Neutrophil (primary cell): ENCODE measurements around the gene ZNF628.

ENCODE experiments used
- H3K27ac ChIP-seq: fragments of 200-600 bp; sonication (generic); 2 replicates; pipeline ENCODE4 v1.5.1; 2016; ENCODE audit warnings: mild to moderate bottlenecking, moderate library complexity
- H3K27me3 ChIP-seq: fragments of 200-600 bp; sonication (generic); 2 replicates; pipeline ENCODE4 v1.6.0; 2016; ENCODE audit warnings: mild to moderate bottlenecking
- H3K36me3 ChIP-seq: fragments of 200-600 bp; sonication (generic); 2 replicates; pipeline ENCODE4 v1.5.1; 2017
- H3K4me1 ChIP-seq, 2 experiments: fragments of 200-600 bp in 1 of 2; sonication (generic) in 1 of 2; 1 replicate in 1 of 2; 2 replicates in 1 of 2; pipeline versions ENCODE4 v1.5.1 to v1.6.1; 2013 to 2016; ENCODE audit warnings: low read depth in 1 of 2, low read length in 1 of 2, mild to moderate bottlenecking in 1 of 2, moderate library complexity in 1 of 2; ENCODE audit not compliant: control insufficient read depth in 1 of 2, insufficient read depth in 1 of 2
- H3K4me3 ChIP-seq, 2 experiments: fragments of 200-600 bp in 1 of 2; sonication (generic) in 1 of 2; 1 replicate in 1 of 2; 2 replicates in 1 of 2; pipeline ENCODE4 v1.5.1; 2013 to 2016; ENCODE audit warnings: low read depth in 1 of 2, low read length in 1 of 2, mild to moderate bottlenecking in 1 of 2, moderate library complexity in 1 of 2
- H3K9me3 ChIP-seq: fragments of 200-600 bp; sonication (generic); 2 replicates; pipeline ENCODE4 v1.5.1; 2016
- TF ChIP-seq, protein P1 (sequence below): fragments of 200-600 bp; sonication (generic); IDR thresholded peaks from 2 replicates; pipeline ENCODE4 v1.5.1; 2016; ENCODE audit warnings: antibody characterized with exemption

Gene ZNF628

DNA sequence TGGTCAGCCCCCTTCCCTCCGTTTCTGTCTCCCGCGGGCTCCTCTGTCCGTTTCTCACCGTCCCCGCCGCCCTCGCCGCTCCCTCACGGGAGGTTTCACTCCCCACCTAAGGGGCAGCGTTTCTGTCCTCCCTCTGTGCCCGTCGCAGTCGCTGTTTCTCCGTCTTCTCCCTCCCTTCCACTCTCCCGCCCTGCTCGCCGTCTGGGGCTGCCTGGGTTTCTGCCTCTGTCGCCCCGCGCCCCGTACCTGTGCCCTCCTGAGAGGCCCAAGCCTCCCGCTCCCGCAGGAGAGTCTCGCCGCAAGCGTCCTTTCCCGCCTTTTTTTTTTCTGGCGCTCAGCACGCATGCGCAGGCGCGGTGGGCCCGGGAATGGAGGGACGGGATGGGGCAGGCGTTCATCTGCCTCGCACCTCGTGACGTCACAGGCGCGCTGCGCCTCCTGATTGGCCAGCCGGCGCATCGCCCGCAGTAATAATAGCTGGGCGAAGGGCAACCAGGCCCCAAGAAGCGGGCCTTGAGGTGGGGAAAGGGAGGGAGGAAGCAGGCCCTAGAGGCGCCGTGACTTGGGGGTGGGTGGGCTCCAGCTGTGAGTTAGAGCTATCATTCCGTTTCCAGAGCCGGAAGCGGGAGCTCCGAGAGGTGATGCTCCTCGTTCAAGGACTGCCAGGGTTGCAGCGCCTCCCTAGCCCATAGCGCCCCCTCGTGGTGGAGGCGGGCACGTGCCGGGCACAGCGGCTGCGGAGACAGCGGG is 27.3 kb downstream of the ZNF628 start:
- TF ChIP-seq, protein P1, sequence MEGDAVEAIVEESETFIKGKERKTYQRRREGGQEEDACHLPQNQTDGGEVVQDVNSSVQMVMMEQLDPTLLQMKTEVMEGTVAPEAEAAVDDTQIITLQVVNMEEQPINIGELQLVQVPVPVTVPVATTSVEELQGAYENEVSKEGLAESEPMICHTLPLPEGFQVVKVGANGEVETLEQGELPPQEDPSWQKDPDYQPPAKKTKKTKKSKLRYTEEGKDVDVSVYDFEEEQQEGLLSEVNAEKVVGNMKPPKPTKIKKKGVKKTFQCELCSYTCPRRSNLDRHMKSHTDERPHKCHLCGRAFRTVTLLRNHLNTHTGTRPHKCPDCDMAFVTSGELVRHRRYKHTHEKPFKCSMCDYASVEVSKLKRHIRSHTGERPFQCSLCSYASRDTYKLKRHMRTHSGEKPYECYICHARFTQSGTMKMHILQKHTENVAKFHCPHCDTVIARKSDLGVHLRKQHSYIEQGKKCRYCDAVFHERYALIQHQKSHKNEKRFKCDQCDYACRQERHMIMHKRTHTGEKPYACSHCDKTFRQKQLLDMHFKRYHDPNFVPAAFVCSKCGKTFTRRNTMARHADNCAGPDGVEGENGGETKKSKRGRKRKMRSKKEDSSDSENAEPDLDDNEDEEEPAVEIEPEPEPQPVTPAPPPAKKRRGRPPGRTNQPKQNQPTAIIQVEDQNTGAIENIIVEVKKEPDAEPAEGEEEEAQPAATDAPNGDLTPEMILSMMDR, result peak; percentile 93
- Histone ChIP-seq H3K9me3 (no peaks in the 10 kb centered on the region), H3K4me3 (peak overlapping the region; percentile 54 to 67), H3K27me3 (peaks cover 17% of the 10 kb centered on the region), H3K27ac (no peak overlapping the region), H3K36me3 (no peaks in the 10 kb centered on the region), H3K4me1 (peaks cover 7 to 11% of the 10 kb centered on the region in 2 experiments)

GRCh38 chr19:55504252-55504603 is 27.8 kb downstream of the ZNF628 start:
- H3K9me3 ChIP-seq, result no peaks in the 10 kb centered on the region
- H3K36me3 ChIP-seq, result no peaks in the 10 kb centered on the region
- peaks cover 21% of the 10 kb centered on the region for H3K27me3 ChIP-seq
- TF ChIP-seq, protein P1, result no peak
- peak overlapping the region; percentile 54 to 67 for H3K4me3 ChIP-seq
- peaks cover 7 to 11% of the 10 kb centered on the region in 2 experiments for H3K4me1 ChIP-seq
- H3K27ac ChIP-seq, result no peak overlapping the region

DNA sequence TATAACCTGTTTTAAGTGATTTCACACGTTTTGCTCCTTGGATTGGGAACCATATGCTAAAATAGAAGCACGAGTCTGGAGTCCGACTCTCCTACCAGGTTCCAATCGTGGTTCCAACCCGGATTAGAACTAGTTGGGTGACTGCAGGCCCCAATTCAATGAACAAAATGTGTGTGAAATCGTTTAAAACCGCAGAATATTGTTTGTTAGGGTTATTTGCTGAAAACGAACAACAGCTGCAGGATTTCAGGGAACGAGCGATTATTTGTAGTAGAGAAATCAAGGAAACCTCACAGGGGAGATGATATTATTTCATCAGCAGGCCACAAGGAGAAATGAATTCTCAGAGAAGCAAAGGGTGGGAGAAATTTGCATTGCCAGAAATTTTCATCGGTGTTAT is 28.6 kb downstream of the ZNF628 start:
- H3K36me3 ChIP-seq, result no peaks in the 10 kb centered on the region
- peaks cover 24% of the 10 kb centered on the region for H3K27me3 ChIP-seq
- H3K27ac ChIP-seq, result no peak overlapping the region
- H3K9me3 ChIP-seq, result no peaks in the 10 kb centered on the region
- no peak overlapping the region for H3K4me3 ChIP-seq
- TF ChIP-seq, protein P1, result no peak
- peaks cover 7 to 11% of the 10 kb centered on the region in 2 experiments for H3K4me1 ChIP-seq

DNA sequence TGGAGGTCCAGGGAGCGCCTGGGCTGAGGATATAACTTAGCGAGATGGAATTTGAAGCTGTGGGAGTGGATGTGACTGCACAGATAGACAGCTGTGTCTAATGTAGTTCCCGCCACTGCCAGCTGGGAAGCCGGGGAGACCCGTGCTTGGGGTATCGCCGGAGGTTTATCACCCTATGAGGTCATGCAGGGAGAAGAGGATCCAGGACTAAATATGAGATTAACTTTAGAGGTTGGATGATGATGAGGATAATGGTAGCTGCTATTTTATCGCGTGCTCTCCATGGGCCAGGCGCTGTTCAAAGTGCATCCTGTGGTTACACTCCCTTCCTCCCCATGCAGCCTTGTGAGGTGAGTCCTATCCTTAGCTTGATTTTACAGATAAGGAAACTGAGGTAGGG is 31.7 kb downstream of the ZNF628 start:
- TF ChIP-seq, protein P1, result no peak
- Histone ChIP-seq H3K4me1 (peaks cover 7 to 11% of the 10 kb centered on the region in 2 experiments), H3K4me3 (no peak overlapping the region), H3K9me3 (no peaks in the 10 kb centered on the region), H3K36me3 (no peaks in the 10 kb centered on the region), H3K27me3 (peaks cover 33% of the 10 kb centered on the region), H3K27ac (no peak overlapping the region)

- Histone ChIP-seq H3K27me3 (peaks cover 5% of the 10 kb centered on the region), H3K27ac (peak overlapping the region; percentile 39), H3K4me1 (peaks cover 4 to 9% of the 10 kb centered on the region in 2 experiments), H3K36me3 (no peaks in the 10 kb centered on the region), H3K4me3 (peak overlapping the region; percentile 42 to 61), H3K9me3 (no peaks in the 10 kb centered on the region)
- TF ChIP-seq, protein P1, result peak; percentile 82
Observed at GRCh38 chr19:55516878-55517620, 40.6 kb downstream of the ZNF628 start.
